ENCODE results near the gene PLCXD3.

GRCh38 chr5:41335596-41336181 lies 174.7 kb downstream of the PLCXD3 start:
- TF ChIP-seq CTCF (IDR thresholded peaks at IDR 0.05; ENCODE audit: low read depth, low read length) (no peak), POLR2A (IDR thresholded peaks at IDR 0.05; ENCODE audit: extremely low read depth, insufficient read length) (no peak)
